NCI-H460 (cell line): ENCODE results near the gene CACNA1D. TPM values are rescaled to one million over a fixed set of nuclear protein-coding genes. Genes with fewer than 3 reads are reported as not detected.

Experiments used
- DNase-seq: peaks from one replicate; pipeline ENCODE4 v3.0.0-alpha.2; 2016; ENCODE audit warnings: low read depth; ENCODE audit errors: extremely low read depth
- small RNA-seq, 2 experiments: library from RNA; depleted of rRNA; stranded (forward); fragments of <200 nt; gene quantifications; one replicate each; pipeline ENCODE3, GENCODE V24; 2014
- total RNA-seq: library from RNA; depleted of rRNA; stranded (reverse); fragments of >200 nt; shearing (Covaris generic); gene quantifications from 2 replicates; pipeline ENCODE4 v1.2.3, GENCODE V29; 2014; rRNA removed

Gene CACNA1D
- total RNA-seq, 1 experiment from 2014 or later, result not detected

DNA sequence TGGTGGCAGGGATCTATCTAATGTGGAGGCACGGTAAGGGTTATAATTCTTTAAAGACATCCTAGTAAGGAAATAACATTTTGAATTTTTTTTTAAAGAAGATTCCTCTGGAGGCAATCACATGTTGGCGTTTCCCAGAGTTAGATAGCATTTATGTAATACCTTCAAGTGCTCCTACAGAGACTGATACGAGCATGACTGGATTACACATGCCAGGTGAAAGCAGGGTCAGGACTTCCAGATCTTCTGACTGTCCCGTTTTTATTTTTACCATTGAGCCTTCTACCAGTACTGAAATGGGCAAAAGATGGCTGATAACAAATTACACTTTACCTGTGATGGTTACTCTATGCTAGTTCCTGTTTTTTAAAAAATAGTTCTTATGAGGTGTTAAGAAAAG lies 365.8 kb downstream of the CACNA1D start:
- no peak for DNase-seq

DNA sequence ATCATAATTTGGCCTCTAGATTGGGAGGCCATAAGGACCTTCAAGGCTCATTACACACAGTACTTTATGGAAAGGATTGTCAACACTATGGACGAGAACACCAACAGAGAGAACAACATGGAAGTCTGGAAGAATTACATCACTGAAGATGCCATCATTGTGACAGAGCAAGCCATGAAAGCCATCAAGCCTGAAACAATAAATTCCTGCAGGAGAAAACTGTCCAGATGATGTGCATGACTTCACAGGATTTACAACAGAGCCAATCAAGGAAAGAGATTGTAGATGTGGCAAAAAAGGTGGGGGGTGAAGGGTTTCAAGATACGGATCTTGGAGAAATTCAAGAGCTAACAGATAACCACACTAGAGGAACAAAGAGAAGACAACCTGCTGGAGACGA lies 367.8 kb downstream of the CACNA1D start:
- no peak for DNase-seq

DNA sequence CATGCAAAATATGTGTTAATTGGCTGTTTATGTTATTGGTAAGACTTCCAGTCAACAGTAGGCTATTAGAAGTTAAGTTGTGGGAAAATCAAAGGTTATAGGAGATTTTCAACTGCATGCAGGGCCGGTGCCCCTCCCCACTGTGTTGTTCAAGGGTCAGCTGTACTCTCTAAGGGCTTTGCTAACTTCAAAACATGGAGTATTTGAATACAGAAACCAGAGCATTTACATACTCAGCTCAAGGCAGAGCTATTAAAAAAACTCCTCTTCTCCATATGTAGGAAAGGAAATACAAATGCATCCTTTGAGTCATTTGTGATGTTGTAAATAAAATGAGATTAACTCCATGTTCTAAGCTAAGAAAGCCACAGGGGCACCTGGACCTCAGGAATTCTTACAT lies 368.7 kb downstream of the CACNA1D start:
- no peak for DNase-seq

Small RNA genes lying within 50 kb of the gene (small RNA-seq; reads per million reads assigned to genes)
- 0 reads per million in 2 experiments for gene AC012467.1
- gene RF00154, result 433 to 486 reads per million in 2 experiments

Other genes with a start within 250 kb of the CACNA1D start
- gene TKT, start 238.6 kb upstream of the CACNA1D start, total RNA-seq, result 984 and 1,070 TPM in 2 replicates
- gene DCP1A, start 147.1 kb upstream of the CACNA1D start, total RNA-seq, result 21.2 and 25.4 TPM in 2 replicates